Measurements from ENCODE around the gene EPB42. TPM values are rescaled to one million over a fixed set of nuclear protein-coding genes. Genes with fewer than 3 reads are reported as not detected.

The EPB42 gene
- total RNA-seq, 4 donors from 2014 or later: 0.12 to 0.40 TPM; not detected in 2

GRCh38 chr15:43214169-43214568 lies 6.6 kb downstream of the EPB42 start:
- no peak for TF ChIP-seq CTCF (IDR thresholded peaks at IDR 0.05)
- TF ChIP-seq EP300 (IDR thresholded peaks at IDR 0.05): no peak
- TF ChIP-seq POLR2A (IDR thresholded peaks at IDR 0.05): no peak
- no peak for TF ChIP-seq POLR2AphosphoS5 (IDR thresholded peaks at IDR 0.05)
- Histone ChIP-seq H3K27ac (no peak overlapping the region), H3K27me3 (peaks cover 28% of the 10 kb centered on the region), H3K4me1 (no peaks in the 10 kb centered on the region), H3K36me3 (no peaks in the 10 kb centered on the region), H3K4me3 (no peak overlapping the region), H3K9me3 (no peaks in the 10 kb centered on the region)
- 72 to 90% methylated on average over 2 to 7 of the region's 8 CpGs for WGBS, 2 donors (ENCODE audit: low coverage in 1 of 2)
- no peak for ATAC-seq

GRCh38 chr15:43213466-43213865 lies 7.4 kb downstream of the EPB42 start:
- Histone ChIP-seq H3K36me3 (no peaks in the 10 kb centered on the region), H3K27ac (no peak overlapping the region), H3K9me3 (no peaks in the 10 kb centered on the region), H3K27me3 (peaks cover 35% of the 10 kb centered on the region), H3K4me3 (no peak overlapping the region), H3K4me1 (no peaks in the 10 kb centered on the region)
- WGBS, 2 donors (ENCODE audit: low coverage in 1 of 2): no CpG with 5 or more reads among the region's 5 CpGs
- TF ChIP-seq POLR2A (IDR thresholded peaks at IDR 0.05): no peak
- no peak for TF ChIP-seq POLR2AphosphoS5 (IDR thresholded peaks at IDR 0.05)
- no peak for TF ChIP-seq EP300 (IDR thresholded peaks at IDR 0.05)
- no peak for TF ChIP-seq CTCF (IDR thresholded peaks at IDR 0.05)
- ATAC-seq: no peak

GRCh38 chr15:43212951-43213350 lies 7.9 kb downstream of the EPB42 start:
- ATAC-seq: no peak
- Histone ChIP-seq H3K9me3 (no peaks in the 10 kb centered on the region), H3K36me3 (no peaks in the 10 kb centered on the region), H3K27ac (no peak overlapping the region), H3K27me3 (peaks cover 40% of the 10 kb centered on the region), H3K4me3 (no peak overlapping the region), H3K4me1 (no peaks in the 10 kb centered on the region)
- no peak for TF ChIP-seq POLR2AphosphoS5 (IDR thresholded peaks at IDR 0.05)
- no peak for TF ChIP-seq CTCF (IDR thresholded peaks at IDR 0.05)
- TF ChIP-seq EP300 (IDR thresholded peaks at IDR 0.05): no peak
- no peak for TF ChIP-seq POLR2A (IDR thresholded peaks at IDR 0.05)

DNA sequence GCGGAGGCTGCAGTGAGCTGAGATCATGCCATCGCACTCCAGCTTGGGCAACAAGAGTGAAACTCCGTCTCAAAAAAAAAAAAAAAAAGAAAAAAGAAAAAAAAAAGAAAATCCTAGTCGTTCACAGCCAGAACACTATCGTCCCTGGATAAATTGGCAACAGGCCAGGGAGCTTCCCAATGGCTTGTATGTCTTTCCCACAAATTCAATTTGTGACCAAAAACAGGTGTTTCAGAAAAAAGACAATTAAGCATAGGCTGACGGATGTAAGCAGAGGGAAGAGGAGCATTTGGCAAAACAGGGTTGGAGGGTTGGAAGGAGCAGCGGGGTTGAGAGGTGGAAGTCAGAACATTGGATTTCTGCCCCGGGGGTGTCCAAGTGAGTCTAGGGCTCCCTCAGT lies 8.5 kb downstream of the EPB42 start:
- H3K27ac ChIP-seq: no peak overlapping the region
- no peak for TF ChIP-seq POLR2A (IDR thresholded peaks at IDR 0.05)
- TF ChIP-seq CTCF (IDR thresholded peaks at IDR 0.05): no peak
- no peak for TF ChIP-seq POLR2AphosphoS5 (IDR thresholded peaks at IDR 0.05)
- no peak for TF ChIP-seq EP300 (IDR thresholded peaks at IDR 0.05)
- no peak for ATAC-seq
- no peaks in the 10 kb centered on the region for H3K9me3 ChIP-seq
- H3K36me3 ChIP-seq: no peaks in the 10 kb centered on the region
- no peak overlapping the region for H3K4me3 ChIP-seq
- H3K4me1 ChIP-seq: no peaks in the 10 kb centered on the region
- peaks cover 46% of the 10 kb centered on the region for H3K27me3 ChIP-seq
- 55 to 65% methylated on average over 4 to 6 of the region's 8 CpGs for WGBS, 2 donors (ENCODE audit: low coverage in 1 of 2)

DNA sequence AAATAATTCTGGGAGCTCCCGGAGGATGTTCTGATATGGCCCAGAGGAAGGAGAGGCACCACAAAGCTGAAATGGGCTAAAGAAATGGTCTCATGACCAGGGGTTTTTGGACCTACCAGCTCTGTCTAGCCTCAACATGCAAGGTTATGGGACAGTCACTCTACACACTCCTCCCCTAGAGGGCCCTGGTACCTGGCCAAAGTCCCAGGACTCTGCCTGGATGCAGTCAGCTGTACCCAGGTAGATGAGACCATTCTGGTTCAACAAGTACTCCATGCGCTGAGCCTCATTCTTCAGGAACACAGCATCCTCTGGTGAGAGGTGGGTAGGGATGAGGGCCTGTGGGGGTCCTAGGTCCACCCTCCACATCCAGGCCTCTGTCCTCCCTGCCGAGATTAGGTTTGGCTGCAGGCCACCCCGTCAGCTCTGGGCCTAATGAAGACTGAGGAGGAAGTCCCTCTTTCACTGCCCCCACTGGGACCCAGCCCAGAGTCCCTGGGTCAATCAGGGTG lies 9.5 kb downstream of the EPB42 start:
- peaks cover 46% of the 10 kb centered on the region for H3K27me3 ChIP-seq
- H3K36me3 ChIP-seq: no peaks in the 10 kb centered on the region
- no peak overlapping the region for H3K27ac ChIP-seq
- H3K4me3 ChIP-seq: no peak overlapping the region
- H3K4me1 ChIP-seq: no peaks in the 10 kb centered on the region
- ATAC-seq: no peak
- no peak for TF ChIP-seq CTCF (IDR thresholded peaks at IDR 0.05)
- TF ChIP-seq POLR2AphosphoS5 (IDR thresholded peaks at IDR 0.05): no peak
- no peak for TF ChIP-seq EP300 (IDR thresholded peaks at IDR 0.05)
- no peak for TF ChIP-seq POLR2A (IDR thresholded peaks at IDR 0.05)
- H3K9me3 ChIP-seq: no peaks in the 10 kb centered on the region
- 100% methylated on average over 1 of the region's 4 CpGs; no CpG with 5 or more reads in 1 of the 2 donors for WGBS, 2 donors (ENCODE audit: low coverage in 1 of 2)

Measured in gastroesophageal sphincter (tissue), 4 donors.